GM21447 (cell line): Measurements from ENCODE around the gene ZMYND8.
"Not testable (repeated sequence)": the region's sequence is repeated elsewhere in the genome, so short reads cannot be mapped to it uniquely, and the experiment has no call there.

Experiments used
- ATAC-seq: cut with Tn5 transposase; IDR thresholded peaks from one replicate; pipeline ENCODE4 v1.9.1; 2021; ENCODE audit not compliant: unreplicated experiment

Gene ZMYND8

GRCh38 chr20:47271046-47271615 lies 85.4 kb downstream of the ZMYND8 start:
- ATAC-seq: no peak

GRCh38 chr20:47269309-47270165 lies 87.0 kb downstream of the ZMYND8 start:
- ATAC-seq: no peak

GRCh38 chr20:47267621-47268020 lies 88.9 kb downstream of the ZMYND8 start:
- no peak for ATAC-seq

GRCh38 chr20:47266847-47267515 lies 89.5 kb downstream of the ZMYND8 start:
- no peak for ATAC-seq

- no peak for ATAC-seq
These were observed 90.5 kb downstream of the ZMYND8 start for GRCh38 chr20:47265984-47266383.

GRCh38 chr20:47265214-47265613 lies 91.3 kb downstream of the ZMYND8 start:
- no peak for ATAC-seq

GRCh38 chr20:47264137-47264769 lies 92.2 kb downstream of the ZMYND8 start:
- not testable (repeated sequence) for ATAC-seq

- ATAC-seq: no peak
These were observed 92.9 kb downstream of the ZMYND8 start for GRCh38 chr20:47263465-47264084.

GRCh38 chr20:47263080-47263464 lies 93.4 kb downstream of the ZMYND8 start:
- ATAC-seq: no peak

GRCh38 chr20:47262365-47263013 lies 94.0 kb downstream of the ZMYND8 start:
- ATAC-seq: peak; percentile 53

- ATAC-seq: no peak
These were observed 94.5 kb downstream of the ZMYND8 start for GRCh38 chr20:47262008-47262364.

- ATAC-seq: not testable (repeated sequence)
These were observed 95.2 kb downstream of the ZMYND8 start for GRCh38 chr20:47261161-47261774.

- not testable (repeated sequence) for ATAC-seq
These were observed 95.9 kb downstream of the ZMYND8 start for GRCh38 chr20:47260540-47261126.

- ATAC-seq: peak; percentile 55
These were observed 97.5 kb downstream of the ZMYND8 start for GRCh38 chr20:47258745-47259695.

- ATAC-seq: no peak
These were observed 98.7 kb downstream of the ZMYND8 start for GRCh38 chr20:47257771-47258170.

GRCh38 chr20:47257256-47257655 lies 99.2 kb downstream of the ZMYND8 start:
- no peak for ATAC-seq

- no peak for ATAC-seq
These were observed 99.7 kb downstream of the ZMYND8 start for GRCh38 chr20:47256668-47257236.

- no peak for ATAC-seq
These were observed 102.6 kb downstream of the ZMYND8 start for GRCh38 chr20:47253872-47254271.
